Memory B cell (primary cell): ENCODE data around the gene ERICH3.

Source experiments
- ATAC-seq: fragments of 150-1000 bp; cut with Tn5 transposase; 2 replicates; pipeline ENCODE4 v1.10.0; 2021; ENCODE audit warnings: low read depth, mild to moderate bottlenecking, moderate library complexity
- DNase-seq, 2 donors: peaks; one replicate each; pipeline ENCODE4 v3.0.0; 2022; ENCODE audit warnings: low spot score in 2 of 2
- H3K27ac Mint-ChIP-seq: one replicate; pipeline ENCODE4 v1.8.0; 2022; ENCODE audit warnings: mild to moderate bottlenecking, moderate library complexity, mixed read lengths
- H3K27me3 Mint-ChIP-seq: one replicate; pipeline ENCODE4 v1.8.0; 2022; ENCODE audit warnings: mixed read lengths
- H3K36me3 Mint-ChIP-seq: one replicate; pipeline ENCODE4 v1.8.0; 2022; ENCODE audit warnings: mild to moderate bottlenecking, mixed read lengths
- H3K4me1 Mint-ChIP-seq: one replicate; pipeline ENCODE4 v1.8.0; 2022; ENCODE audit warnings: mixed read lengths
- H3K4me3 Mint-ChIP-seq: one replicate; pipeline ENCODE4 v1.8.0; 2022; ENCODE audit warnings: mild to moderate bottlenecking, moderate library complexity, mixed read lengths
- H3K9me3 Mint-ChIP-seq: one replicate; pipeline ENCODE4 v1.8.0; 2022; ENCODE audit warnings: mixed read lengths

ERICH3 gene, protein sequence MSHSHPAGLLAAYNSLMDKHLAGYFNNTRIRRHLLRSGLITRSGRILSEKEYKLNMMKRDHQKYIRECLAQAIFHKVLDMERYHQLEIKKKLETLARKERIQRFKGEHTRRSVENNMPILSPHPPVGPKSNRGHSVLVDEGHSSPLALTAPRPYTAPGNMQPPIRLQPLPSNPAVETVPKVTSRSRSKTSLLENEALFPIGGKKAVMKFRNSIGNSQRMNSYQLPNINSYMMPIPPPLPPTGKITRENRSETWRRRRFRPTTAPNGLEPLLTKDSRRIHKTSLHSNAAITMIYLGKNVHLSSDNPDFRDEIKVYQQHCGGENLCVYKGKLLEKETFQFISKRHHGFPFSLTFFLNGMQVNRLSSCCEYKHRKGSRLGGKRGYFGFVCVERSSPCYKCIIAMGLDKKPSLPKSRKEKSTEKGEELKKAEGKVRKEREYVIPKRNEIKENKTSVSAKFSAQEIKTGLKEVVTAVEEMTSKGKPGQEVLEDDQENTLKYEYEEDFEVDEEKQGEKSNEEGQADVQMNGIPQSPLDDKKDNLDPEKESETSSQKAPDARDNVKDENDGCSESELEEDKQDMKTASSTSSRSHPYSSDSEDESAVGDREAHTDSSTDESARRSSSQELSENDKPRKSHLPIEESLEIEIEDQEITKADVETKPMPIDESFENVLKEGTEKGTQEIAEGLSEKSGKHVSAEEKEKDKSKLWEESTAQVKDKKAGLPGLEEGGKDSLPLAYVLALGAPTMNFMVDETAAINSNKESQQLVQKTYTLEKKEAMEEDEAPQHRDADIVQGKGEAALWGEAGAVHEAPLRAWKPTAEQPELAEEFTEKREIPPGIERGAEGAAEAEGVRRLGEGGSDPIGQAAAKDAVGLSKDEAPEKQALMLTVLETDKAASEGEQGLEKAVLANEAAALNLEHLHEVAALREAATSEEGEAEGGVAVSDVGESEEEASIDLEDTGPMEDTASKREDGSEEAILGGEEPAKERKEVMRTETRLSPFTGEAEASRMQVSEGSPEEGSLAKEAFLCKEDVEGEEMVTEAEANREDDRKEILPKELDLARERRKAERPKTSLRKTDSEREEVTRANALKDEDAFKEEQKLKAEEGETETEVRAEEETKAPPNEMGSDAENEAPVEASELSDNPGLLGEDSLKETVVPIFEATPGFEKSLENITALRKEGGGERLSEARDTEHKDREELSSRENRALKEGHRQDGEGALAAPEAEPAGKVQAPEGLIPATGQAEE (N-terminal part only)

DNA sequence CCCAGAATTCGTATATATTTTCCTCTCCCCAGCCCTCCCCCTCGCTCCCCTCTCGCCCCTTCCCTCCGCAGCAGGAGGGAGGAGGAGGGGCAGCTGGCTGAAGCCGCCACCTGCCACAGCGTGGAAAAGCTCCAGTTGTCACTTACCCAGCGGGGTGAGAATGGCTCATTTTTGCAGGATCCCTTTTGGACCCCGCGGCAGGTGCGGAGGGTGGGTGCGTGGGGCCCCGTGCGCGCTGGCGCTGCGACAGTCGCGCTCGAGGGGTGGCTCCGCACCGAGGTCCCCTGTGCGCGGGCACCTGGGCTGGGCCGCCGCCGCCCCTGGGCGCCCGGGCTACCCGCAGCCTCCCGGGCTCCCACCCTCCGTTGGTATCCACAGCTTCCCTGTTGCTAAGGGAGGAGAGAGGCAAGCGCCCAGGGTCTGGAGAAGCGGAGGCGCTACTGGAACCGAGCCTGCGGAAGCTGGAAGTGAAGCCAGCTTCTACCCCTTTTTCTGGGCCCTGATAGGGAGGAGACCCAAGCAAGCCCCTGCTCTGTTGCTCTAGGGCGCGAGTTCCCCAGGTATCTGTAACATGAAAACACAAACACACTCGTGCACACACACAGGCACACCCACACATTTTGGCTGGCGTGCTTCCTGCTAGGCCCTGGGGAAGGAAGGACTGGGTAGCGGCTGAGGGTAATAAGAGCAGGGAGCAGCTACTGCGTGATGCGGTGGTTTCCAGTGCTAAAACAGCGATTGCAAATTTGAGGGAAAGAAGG, at the start of gene ERICH3:
TSS of gene ERICH3 (minus strand) at position 442 of the 761 bp plus-strand sequence. CDS start at position 169, 273 bp downstream.
- Mint-ChIP-seq H3K27me3 (peaks cover 5% of the 10 kb centered on the region), H3K4me1 (peaks cover 15% of the 10 kb centered on the region), H3K27ac (no peak within 1 kb of the TSS), H3K4me3 (peak within 1 kb of the TSS; percentile 77), H3K9me3 (peaks cover 7% of the 10 kb centered on the region), H3K36me3 (peaks cover 1% of the 10 kb centered on the region)
- DNase-seq (peak in 1 of 2 donors; percentile 13), ATAC-seq (peak; percentile 47)

DNA sequence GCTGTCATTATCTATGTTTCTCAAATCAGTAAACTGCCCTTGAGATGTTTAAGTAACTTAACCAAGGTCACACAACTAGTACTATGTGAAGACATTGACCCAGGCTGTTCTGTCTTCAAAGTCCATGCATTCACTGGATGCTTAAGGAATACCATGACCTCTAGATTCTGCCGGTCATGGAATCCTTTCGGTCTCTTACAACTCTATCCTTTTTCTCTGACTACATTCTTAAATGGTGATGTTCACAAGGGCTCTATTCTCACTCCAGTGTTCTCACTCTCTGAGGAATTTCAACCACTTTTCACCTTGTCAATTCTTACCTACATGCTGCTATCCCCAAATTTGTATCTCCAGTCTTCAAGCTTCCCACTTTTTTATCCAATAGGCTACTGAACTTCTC, 44.0 kb upstream of the ERICH3 start:
- H3K4me3 Mint-ChIP-seq, result no peak overlapping the region
- no peak overlapping the region for H3K27ac Mint-ChIP-seq
- ATAC-seq (no peak), DNase-seq (no peak)
- H3K27me3 Mint-ChIP-seq, result no peaks in the 10 kb centered on the region
- no peaks in the 10 kb centered on the region for H3K9me3 Mint-ChIP-seq
- peaks cover 3% of the 10 kb centered on the region for H3K4me1 Mint-ChIP-seq
- H3K36me3 Mint-ChIP-seq, result peaks cover 28% of the 10 kb centered on the region

DNA sequence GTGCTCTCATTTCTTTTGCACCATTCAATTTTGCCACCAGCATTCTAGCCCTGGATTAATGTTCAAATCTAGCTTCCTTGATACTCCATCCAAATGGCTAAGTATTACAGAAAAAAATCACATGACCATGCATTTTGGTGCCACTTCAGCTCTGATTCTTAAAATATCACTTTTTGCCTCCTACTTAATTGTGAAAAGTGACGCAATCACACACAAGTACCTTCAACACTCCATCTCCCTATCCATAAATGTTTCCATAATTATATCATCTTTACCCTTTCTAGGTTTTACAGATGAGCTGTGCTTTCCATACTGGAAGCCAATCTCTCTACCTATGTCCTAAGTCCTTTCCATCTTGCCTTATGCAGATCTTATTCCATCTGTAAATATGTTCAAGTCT, 43.2 kb upstream of the ERICH3 start:
- no peaks in the 10 kb centered on the region for H3K27me3 Mint-ChIP-seq
- DNase-seq (no peak), ATAC-seq (no peak)
- no peak overlapping the region for H3K4me3 Mint-ChIP-seq
- no peak overlapping the region for H3K27ac Mint-ChIP-seq
- no peaks in the 10 kb centered on the region for H3K9me3 Mint-ChIP-seq
- peaks cover 3% of the 10 kb centered on the region for H3K4me1 Mint-ChIP-seq
- peaks cover 24% of the 10 kb centered on the region for H3K36me3 Mint-ChIP-seq

DNA sequence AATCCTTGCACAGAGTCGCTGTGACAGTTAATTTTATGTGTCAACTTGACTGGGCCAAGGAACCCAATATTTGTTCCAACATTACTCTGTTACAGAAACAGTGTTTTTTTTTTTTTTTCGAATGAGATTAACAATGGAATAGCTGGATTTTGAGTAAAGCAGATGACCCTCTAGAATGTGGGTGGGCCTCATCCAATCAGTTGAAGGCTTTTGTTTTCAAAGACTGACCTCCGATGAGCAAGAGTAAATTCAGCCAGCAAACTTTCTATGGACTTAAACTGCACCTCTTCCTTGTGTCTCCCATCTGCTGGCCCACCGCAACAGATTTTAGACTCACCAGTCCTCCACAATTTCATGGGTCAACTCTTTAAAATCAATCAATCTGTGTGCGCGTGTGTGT, 42.2 kb upstream of the ERICH3 start:
- DNase-seq, result no peak
- H3K27me3 Mint-ChIP-seq, result no peaks in the 10 kb centered on the region
- H3K36me3 Mint-ChIP-seq, result peaks cover 23% of the 10 kb centered on the region
- no peak overlapping the region for H3K4me3 Mint-ChIP-seq
- H3K27ac Mint-ChIP-seq, result no peak overlapping the region
- ATAC-seq, result no peak
- H3K9me3 Mint-ChIP-seq, result no peaks in the 10 kb centered on the region
- no peaks in the 10 kb centered on the region for H3K4me1 Mint-ChIP-seq

DNA sequence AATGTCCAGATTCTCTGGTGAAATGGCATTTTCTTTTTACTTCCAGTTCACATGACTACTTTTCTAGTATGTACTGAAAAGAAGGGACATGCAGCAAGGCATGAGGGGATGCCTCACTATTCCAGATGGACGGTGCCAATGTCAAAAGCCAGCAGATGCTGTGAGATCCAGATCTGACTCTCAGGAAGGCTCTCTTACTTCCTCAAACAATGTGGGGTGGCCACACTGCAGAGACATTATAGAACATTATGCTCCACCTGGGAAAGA, 41.6 kb upstream of the ERICH3 start:
- ATAC-seq (no peak), DNase-seq (no peak)
- Mint-ChIP-seq H3K4me3 (no peak overlapping the region), H3K27ac (no peak overlapping the region), H3K36me3 (peaks cover 22% of the 10 kb centered on the region), H3K27me3 (no peaks in the 10 kb centered on the region), H3K9me3 (no peaks in the 10 kb centered on the region), H3K4me1 (no peaks in the 10 kb centered on the region)

DNA sequence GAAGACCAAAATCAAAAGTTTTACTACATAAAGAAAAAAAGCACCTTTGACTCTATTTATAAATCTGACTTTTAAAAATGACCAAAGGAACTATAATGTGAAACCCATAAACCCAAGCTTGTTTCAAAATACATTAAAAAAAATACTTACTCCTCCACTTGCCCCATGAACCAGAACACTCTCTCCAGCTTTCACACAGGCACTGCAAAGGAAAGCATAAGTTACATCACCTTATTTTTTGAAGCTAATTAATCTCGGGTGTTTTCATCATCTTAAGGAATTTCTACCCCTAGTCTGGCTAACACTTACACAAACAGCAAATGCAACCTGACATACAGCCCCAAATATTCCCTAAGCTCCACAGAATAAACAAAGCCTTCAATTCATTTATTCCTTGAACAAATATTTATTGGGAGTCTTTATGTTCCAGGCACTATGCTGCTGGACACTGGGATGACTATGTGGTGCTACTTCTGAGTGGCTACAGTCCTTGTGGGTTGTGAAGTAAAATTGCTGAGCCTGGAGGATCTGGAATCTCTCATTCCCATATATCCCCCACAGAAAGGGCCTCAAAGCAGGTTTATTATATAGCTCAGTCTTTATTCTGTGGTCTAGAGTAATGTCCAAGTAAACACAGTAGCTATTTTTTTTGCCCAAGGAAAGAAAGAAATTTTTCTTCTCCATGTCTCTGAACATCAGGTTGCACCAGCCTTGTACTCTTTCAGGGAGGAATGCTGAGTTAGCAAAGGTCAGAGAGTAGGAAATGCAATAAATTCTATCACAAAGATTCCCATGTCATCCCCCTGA, 41.0 kb upstream of the ERICH3 start:
- H3K4me3 Mint-ChIP-seq, result no peak overlapping the region
- no peaks in the 10 kb centered on the region for H3K9me3 Mint-ChIP-seq
- H3K27ac Mint-ChIP-seq, result no peak overlapping the region
- no peaks in the 10 kb centered on the region for H3K27me3 Mint-ChIP-seq
- ATAC-seq, result no peak
- no peak for DNase-seq
- no peaks in the 10 kb centered on the region for H3K4me1 Mint-ChIP-seq
- peaks cover 21% of the 10 kb centered on the region for H3K36me3 Mint-ChIP-seq

DNA sequence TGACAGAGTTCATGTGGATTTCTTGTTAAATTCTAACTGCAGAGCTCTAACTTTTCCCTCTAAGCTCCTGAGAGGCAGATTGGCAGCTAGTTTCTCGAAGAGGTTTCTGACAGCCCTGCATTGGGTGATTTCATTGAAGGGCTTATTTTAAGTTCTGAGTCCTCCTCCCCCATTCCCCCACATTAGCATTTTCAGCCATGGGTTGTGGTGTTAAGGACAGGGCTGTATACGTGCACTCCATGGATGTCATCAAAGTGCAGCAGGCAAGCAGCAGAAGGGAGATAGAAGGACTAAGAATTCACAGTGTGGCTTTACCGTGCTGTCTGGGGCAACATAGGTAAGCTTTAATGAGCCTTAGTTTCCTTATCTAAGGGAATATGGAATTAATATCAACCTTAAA, 40.3 kb upstream of the ERICH3 start:
- H3K27ac Mint-ChIP-seq, result no peak overlapping the region
- H3K4me3 Mint-ChIP-seq, result no peak overlapping the region
- no peaks in the 10 kb centered on the region for H3K4me1 Mint-ChIP-seq
- DNase-seq (no peak), ATAC-seq (no peak)
- H3K9me3 Mint-ChIP-seq, result no peaks in the 10 kb centered on the region
- H3K27me3 Mint-ChIP-seq, result no peaks in the 10 kb centered on the region
- H3K36me3 Mint-ChIP-seq, result peaks cover 23% of the 10 kb centered on the region

DNA sequence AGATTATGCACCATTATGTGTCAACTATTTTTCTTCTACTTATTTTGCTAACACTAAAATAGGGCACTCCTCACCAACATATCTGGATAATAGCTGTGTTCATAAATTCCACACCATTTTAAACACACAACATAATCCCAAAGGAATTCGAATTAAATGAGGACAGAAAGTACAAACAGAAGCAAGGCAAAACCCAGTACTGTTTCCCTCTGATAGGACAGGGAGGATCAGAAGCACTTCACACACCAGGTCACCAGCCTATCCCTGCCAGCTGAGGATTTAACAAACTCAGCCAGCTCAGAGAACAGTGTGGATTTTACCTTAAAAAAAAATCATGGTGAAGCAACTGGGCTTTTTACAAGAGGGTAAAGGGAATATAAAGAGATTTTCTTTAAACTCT, 39.3 kb upstream of the ERICH3 start:
- H3K4me1 Mint-ChIP-seq, result no peaks in the 10 kb centered on the region
- no peak for ATAC-seq
- H3K4me3 Mint-ChIP-seq, result no peak overlapping the region
- no peaks in the 10 kb centered on the region for H3K9me3 Mint-ChIP-seq
- no peak for DNase-seq
- H3K36me3 Mint-ChIP-seq, result peaks cover 31% of the 10 kb centered on the region
- H3K27me3 Mint-ChIP-seq, result no peaks in the 10 kb centered on the region
- H3K27ac Mint-ChIP-seq, result no peak overlapping the region

DNA sequence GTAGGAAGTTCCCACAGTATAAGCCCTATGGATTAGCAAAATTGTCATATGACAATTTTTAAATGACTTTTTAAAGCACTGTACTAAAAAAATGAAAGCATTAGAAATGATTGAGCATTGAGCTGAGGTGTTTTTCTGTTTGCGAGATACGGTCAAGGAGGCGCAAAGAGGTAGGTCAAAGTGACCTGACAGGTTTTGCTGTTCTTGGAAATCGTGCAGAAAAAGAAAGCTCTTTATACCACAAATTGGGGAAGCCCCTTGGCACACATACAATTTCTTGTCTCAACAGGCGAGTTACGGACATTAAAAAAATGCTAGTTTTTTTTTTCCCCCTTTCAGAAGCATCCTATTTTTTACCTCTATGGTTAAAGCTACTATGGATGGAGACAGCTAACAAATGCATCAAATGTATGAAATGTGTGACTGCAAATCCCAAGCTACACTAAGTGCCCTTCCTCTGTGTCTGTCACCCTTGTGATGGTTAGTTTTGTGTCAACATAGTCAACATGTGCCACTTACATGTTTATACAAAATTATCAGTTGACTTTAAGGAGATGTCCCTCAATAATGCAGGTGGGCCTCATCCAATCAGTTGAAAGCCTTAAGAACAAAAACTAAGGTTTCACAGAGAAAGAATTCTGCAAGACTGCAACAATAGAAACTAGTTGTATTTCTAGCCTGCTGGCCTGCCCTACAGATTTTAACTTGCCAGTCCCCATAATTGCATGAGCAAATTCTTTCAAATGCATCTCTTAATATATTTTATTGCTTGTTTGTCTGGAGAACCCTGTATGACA, 30.0 kb upstream of the ERICH3 start:
- H3K4me3 Mint-ChIP-seq, result no peak overlapping the region
- H3K36me3 Mint-ChIP-seq, result peaks cover 35% of the 10 kb centered on the region
- no peaks in the 10 kb centered on the region for H3K9me3 Mint-ChIP-seq
- no peak overlapping the region for H3K27ac Mint-ChIP-seq
- ATAC-seq (no peak), DNase-seq (no peak)
- no peaks in the 10 kb centered on the region for H3K27me3 Mint-ChIP-seq
- H3K4me1 Mint-ChIP-seq, result no peaks in the 10 kb centered on the region

DNA sequence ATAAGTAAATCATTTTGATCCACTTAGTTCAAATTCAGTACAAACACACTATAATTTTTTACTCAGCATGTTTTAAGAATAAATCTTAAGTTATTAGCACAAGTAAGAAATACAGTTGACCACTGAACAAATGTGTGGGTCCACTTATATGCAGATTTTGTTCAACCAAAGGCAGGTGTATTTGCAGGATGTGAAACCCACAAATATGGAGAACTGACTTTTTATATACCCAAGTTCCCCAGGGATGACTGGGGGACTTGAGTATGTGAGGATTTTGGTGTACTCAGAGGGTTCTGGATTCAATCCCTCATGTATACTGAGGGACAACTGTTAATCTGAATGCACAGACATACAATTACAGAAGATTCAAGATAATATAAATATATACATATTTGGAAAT, 25.7 kb upstream of the ERICH3 start:
- H3K9me3 Mint-ChIP-seq, result no peaks in the 10 kb centered on the region
- DNase-seq, result no peak

DNA sequence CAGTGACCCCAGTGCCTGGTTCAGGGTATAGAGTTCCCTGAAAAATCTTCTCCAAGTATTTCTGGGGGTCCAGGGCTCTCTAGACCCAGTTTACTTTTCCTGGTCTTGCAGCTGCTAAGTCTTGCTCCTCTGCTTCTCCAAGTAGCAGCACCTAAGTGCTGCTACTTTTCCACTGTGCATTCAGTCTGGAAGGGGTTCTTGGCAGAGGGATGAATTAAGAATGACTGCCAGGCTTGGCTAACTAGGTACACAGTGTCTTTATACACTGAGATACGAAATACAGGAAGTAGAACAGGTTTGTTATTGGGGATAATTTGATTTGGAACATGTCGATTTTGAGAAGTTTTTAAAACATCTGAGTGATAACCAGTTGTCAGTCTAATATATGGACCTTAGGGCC, 24.2 kb upstream of the ERICH3 start:
- DNase-seq, result no peak
- no peaks in the 10 kb centered on the region for H3K9me3 Mint-ChIP-seq
- peak overlapping the region; percentile 30 for H3K27ac Mint-ChIP-seq
- peaks cover 7% of the 10 kb centered on the region for H3K36me3 Mint-ChIP-seq
- H3K27me3 Mint-ChIP-seq, result no peaks in the 10 kb centered on the region
- no peaks in the 10 kb centered on the region for H3K4me1 Mint-ChIP-seq
- ATAC-seq, result no peak
- H3K4me3 Mint-ChIP-seq, result no peak overlapping the region

More for the DNA sequence above, 25.7 kb upstream of the ERICH3 start:
- Mint-ChIP-seq H3K36me3 (peaks cover 21% of the 10 kb centered on the region), H3K4me3 (no peak overlapping the region), H3K27ac (no peak overlapping the region), H3K27me3 (no peaks in the 10 kb centered on the region), H3K4me1 (no peaks in the 10 kb centered on the region)
- no peak for ATAC-seq

DNA sequence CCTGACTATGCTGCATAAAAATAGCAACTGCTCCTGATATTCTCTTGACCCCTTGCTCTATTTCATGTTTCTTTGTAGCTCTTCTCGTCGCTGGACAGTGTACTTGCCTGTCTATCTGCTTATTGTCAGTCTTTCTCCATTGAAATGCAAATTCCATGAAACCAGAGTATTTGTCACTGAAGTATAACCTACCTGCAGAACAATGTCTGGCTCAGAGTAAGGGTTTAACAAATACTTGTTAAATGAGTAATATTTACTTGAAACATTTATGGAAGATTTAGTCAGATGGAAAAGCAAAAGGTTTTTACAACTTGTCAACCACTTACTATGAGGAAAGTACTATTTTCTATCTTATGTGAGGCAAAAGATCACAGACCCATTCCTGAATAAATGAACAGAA, 19.9 kb upstream of the ERICH3 start:
- DNase-seq (no peak), ATAC-seq (no peak)
- Mint-ChIP-seq H3K36me3 (no peaks in the 10 kb centered on the region), H3K27me3 (no peaks in the 10 kb centered on the region), H3K4me1 (peaks cover 3% of the 10 kb centered on the region), H3K9me3 (no peaks in the 10 kb centered on the region), H3K4me3 (no peak overlapping the region), H3K27ac (no peak overlapping the region)
